HG03064 (cell line): Measurements from ENCODE around the gene SETD4.
"Not testable (repeated sequence)": the region's sequence is repeated elsewhere in the genome, so short reads cannot be mapped to it uniquely, and the experiment has no call there.

Source experiments
- ATAC-seq: cut with Tn5 transposase; IDR thresholded peaks from one replicate; pipeline ENCODE4 v1.9.1; 2021; ENCODE audit warnings: low read depth; ENCODE audit not compliant: unreplicated experiment

SETD4 gene

DNA sequence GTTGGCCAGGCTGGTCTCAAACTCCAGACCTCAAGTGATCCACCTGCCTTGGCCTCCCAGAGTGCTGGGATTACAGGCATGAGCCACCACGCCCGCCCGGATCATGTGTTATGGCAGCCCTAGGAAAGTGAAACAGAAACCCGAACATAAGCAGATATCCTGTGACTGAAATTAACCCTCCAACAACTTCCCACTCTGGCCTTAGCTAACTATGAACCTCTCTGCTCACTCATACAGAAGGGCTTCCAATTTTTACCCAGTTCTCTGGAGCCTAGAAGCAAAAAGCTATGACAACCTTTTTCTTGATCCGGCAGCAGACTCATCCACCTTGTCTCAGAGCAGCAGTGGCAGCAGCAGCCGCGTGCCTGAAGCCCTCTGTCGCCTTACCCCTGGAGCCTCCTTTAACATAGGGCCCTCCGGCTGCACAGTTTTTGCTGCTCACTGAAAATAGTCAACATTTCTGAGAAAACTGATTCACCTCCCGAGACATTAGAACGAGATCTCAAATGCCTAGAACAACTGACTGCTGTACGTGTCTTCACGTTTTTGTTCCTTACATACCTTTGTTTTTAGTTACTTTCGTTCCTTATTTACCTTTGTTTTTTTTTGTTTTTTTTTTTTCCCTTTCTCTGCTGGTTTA is 18.8 kb upstream of the SETD4 start:
- no peak for ATAC-seq

DNA sequence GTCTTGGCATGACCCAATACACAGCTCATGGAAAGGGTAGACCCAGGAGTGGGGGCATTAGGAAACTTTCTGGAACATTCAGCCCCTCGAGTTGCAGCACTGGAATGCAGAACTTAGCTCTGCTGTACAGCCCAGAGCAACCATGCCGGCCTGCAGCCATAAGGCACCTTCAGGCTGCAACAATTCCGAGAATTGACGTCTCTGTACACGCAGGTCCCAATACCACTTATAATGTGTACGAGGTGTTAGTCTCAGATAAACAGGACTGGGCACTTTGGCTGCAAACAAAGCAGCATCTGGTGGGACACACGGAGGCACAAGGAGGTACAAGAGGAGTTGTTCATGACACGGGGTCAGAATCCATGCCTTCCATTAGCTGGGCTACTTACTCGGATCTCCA is 17.4 kb upstream of the SETD4 start:
- ATAC-seq, result no peak

DNA sequence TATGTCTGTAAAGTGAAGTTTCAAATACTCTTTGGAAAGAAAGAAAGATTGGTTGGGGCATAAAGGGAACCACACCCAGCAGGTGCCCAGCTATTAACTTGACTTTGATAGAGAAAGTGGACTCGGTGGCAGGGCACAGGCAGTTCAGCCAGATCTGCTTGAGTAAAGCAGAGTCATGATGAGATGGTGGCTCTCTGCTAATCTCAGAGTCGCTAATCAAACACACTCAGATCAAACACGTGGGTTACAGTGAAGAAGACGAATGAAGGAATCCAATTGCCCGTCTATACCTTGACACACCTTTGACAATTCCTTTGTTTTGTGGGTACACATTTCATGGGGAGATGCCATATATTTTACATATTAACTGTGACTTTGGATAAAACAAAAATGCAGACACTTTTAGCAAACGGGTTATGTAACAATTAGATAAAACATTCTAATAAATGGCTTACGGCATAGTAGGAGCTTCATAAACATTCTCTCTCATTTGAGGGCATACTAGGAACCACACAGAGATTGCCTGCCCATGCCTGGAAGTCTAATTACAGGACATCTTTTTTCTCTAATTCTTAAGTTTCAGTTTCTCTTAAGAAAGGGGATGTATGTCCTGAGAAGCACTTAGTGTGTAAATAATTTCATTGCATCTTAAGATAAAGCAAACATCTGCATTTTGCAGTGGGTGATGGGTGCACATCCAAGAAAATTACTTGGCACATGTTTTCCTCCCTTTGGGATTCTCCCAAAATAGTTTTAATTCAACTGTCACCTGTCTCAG is 16.7 kb upstream of the SETD4 start:
- ATAC-seq, result no peak

DNA sequence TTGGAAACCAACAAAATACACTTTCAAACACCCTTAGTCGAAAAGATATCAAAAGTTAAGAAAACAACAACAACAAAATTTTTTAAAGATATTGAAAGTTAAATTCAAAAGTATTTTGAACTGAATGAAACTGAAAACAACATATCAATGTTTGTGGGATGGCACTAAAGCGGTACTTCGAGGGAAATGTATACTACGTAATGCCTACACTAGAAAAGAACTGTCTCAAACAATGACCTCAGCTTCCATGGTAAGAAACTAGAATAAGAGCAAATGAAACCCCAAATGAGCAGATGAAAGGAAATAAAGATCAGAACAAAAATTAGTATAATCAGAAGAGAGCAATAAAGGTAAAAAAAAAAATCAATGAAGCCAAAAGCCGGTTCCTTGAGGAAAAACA is 15.6 kb upstream of the SETD4 start:
- no peak for ATAC-seq

DNA sequence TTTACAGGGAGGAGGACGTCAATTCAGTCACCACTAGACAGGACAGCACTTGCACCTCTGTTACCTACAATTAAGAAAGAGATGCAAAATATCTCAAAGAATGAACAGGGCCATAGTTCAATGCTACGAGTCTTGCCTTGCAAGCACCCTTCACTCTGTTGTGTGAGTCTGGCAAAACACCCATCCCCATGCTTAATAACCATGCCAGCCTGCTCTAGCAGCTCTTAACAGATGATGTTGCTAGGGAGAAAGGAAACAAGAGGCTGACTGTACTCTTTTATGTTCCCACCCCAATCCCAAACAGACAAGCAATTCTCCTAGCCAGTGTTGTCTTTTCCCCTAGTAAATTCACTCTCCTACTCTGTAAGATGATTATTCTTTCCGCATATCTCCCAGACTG is 14.8 kb upstream of the SETD4 start:
- ATAC-seq, result no peak

DNA sequence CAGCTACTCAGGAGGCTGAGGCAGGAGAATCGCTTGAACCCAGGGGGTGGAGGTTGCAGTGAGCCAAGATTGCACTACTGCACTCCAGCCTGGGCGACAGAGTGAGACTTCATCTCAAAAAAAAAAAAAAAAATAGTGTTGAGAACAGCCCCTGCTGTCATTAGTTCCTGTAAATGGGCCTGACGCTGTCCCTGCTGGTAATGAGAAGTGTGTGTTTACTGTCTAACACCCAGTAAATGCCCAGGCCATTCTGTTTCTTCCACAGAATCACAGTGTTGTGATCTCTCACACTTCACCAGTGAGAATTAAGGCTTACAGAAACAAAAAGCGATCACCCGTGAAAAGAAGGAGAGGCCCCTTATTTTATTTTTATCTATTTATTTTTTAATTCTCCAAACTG is 13.6 kb upstream of the SETD4 start:
- ATAC-seq, result not testable (repeated sequence)

DNA sequence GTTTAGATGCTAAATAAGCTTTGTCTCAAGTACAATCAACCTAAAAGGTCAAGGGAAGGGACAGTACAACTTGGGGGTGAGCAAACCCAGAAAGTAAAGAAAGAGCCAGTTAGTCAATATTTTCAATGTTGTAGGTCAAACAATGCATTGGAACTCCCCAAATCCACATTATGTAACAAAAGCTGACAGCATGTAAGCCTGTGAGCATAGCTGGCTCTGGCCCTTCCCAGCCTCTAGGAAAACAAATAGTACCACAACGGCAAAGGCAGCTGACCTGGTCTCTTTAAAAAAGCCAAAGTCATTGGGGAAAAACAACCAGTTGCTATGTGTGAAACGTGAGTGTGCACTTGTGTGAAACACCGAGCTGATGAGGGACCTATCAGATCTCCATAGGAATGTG is 12.9 kb upstream of the SETD4 start:
- no peak for ATAC-seq

DNA sequence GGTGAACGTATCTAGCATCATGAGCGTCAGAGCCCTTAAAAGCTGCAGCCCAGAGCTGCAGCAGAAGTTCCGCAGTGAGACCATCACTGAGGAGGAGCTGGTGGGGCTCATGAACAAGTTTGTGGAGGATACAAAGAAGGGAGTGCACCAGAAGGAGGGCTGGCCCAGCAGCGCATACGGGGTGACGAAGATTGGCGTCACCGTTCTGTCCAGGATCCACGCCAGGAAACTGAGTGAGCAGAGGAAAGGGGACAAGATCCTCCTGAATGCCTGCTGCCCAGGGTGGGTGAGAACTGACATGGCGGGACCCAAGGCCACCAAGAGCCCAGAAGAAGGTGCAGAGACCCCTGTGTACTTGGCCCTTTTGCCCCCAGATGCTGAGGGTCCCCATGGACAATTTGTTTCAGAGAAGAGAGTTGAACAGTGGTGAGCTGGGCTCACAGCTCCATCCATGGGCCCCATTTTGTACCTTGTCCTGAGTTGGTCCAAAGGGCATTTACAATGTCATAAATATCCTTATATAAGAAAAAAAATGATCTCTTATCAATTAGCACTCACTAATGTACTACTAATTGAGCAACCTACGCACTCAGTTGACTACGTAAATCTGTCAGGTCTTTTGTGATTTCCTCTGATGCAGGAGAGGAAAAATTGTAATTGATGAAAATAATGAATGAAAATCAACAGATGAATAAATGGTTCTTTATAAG is 12.3 kb upstream of the SETD4 start:
- ATAC-seq, result no peak

DNA sequence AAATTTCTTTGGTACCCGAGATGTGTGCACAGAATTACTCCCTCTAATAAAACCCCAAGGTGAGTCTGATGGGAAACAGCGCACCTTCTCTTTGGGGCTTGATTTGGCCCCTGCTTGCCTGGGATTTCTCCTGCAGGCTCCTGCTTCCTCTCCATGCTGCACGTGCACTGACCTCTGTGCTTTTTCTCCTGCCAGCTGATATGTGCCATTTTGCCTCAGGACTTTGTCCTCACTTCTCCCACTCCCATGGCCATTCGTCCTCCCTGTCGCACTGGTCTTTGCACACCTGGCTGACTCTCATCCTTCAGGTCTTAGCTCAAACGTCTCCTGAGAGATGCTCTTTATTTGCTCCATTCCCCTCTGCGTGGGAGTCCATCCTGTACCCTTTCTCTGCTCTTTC is 10.7 kb upstream of the SETD4 start:
- ATAC-seq, result no peak

DNA sequence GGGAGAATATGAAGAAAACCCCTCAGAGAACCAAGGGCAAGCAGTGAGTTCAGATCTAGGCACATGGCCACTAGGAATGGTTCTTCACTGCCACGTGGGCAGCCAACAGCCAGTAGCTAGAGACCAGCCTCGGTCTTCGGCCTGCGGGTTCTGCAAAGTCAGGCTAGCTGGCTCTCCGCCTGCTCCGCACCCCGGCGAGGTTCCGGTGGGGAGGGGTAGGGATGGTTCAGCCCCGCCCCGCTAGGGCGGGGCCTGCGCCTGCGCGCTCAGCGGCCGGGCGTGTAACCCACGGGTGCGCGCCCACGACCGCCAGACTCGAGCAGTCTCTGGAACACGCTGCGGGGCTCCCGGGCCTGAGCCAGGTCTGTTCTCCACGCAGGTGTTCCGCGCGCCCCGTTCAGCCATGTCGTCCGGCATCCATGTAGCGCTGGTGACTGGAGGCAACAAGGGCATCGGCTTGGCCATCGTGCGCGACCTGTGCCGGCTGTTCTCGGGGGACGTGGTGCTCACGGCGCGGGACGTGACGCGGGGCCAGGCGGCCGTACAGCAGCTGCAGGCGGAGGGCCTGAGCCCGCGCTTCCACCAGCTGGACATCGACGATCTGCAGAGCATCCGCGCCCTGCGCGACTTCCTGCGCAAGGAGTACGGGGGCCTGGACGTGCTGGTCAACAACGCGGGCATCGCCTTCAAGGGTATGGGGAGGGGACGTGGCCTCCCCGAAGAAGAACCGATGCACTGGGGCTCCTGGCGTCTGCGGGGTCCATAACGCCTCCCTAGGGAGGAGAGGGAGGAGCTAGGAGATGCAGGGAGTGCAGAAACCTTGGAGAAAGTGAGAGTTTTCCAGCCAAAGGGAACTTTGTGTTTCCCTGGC is 9.6 kb upstream of the SETD4 start, which contains the start of gene CBR1:
CBR1 (plus strand) TSS at position 312 of the 871 bp plus-strand sequence; CDS start at position 404, 92 bp downstream.
- ATAC-seq, result peak; percentile 97

DNA sequence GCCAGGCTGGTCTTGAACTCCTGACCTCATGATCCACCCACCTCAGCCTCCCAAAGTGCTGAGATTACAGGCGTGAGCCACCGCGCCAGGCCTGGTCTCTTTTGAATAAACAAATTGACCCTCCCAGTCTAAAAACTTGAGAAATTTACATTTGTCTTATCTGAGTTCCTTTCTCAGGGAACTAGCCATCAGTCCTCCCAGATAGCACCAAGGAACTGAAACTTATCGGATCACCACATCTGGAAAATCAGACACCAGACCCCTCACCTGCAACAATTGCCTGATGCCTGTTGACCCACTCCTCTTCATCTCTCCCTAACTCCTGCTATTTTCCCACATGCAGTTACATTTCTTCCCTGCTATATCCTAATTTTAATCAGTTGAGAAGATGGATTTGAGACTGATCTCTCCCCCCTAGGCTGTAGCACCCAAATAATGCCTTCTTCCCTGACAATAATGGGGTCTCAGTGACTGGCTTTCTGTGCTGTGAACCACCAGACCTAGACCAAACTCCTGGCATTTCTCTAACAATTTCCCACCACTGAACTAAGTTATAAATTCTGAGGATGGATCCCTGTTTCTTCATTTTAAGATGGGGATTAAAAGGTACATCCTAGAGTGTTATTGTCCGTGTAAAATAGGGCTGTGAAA is 8.5 kb upstream of the SETD4 start:
- ATAC-seq, result no peak

DNA sequence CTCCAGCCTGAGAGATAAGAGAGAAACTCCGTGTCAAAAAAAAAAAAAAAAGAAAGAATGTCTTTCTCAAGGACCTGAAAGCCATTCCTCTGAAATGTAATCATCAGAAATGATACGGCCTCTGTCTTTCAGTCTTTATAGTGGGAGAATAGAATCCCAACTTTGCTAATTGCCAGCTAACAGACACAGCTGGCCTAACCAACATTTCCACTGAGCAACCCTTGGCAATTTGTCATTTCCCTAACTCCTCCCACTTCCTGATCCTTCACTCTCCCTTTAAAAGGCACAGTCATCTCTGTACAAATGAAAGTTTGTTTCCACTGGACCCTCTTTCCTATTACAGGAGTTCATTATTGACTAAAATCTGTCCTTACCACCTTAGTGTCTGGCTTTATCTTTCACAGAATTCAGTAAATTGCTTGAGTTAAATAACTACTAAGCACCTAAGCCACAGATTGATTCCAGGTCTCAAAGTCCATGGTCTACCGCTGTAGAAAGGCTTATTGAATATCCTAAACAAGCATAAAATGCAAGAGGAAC is 5.2 kb upstream of the SETD4 start:
- ATAC-seq, result no peak

DNA sequence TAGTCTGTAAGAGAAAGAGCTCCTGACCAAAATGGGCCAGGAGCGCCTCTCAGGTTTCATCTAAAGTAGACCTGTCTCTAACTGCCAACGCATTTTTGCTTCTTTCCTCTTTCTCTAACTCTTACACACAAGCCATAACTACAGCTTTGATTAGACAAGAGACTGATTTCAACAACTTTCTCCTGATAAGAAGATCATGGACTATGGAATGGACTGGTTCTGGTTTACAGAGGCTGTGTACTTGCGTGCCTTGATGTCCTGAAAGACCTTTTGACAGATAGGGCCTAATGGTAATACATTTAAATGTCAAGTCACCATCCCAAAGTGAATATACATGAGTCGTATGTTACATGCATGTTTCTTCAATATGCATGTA is 3.7 kb upstream of the SETD4 start:
- no peak for ATAC-seq

DNA sequence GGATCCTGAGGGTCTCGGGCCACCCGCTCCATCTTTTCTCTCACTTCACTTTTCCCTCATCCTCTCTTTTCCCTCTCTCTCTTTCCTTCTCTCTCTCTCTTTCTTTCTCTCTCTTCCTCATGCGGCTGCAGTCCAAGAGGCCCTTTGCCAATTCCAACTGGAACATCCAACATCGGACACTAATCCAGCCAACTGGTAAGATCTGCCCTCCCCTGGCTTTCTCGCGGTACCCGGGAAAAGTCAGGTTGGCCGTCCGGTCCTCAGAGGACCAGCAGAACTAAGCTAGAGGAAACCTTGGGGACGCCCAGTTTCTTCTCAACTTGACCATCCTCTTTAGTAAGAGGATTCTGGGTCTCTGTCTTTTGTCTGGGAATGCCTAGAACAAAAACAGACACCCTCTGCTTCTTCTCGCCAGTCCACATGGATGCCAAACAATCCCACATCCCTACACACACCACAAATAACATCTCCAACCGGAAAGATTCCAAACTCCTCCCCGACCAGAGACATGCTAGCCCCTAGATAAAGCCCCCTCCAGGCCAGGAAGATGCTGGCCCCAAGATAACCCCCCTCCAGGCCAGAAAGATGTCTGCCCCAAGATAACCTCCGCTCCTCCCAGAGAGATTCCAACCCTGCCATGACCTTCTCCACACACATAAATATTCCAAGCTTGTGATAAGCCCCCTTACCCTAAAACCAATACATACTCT is 3.2 kb upstream of the SETD4 start:
- ATAC-seq, result no peak

DNA sequence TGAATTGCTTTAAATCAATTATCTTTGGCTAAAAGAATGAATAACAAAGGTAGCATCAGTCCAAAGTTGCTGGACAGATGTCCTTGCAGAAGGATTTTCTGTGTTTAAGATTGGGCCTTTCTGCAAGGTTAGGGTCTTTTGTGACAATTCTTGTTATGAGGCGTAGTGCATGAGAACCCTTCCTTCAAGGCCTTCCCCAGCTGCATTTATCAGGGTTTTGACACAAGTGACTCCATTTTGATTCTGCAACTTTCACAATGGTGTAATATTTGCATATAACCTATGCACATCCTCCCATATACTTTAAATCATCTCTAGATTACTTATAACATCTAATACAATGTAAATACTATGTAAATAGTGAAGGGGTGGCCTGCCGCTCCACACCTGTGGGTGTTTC is 1.1 kb upstream of the SETD4 start:
- no peak for ATAC-seq

DNA sequence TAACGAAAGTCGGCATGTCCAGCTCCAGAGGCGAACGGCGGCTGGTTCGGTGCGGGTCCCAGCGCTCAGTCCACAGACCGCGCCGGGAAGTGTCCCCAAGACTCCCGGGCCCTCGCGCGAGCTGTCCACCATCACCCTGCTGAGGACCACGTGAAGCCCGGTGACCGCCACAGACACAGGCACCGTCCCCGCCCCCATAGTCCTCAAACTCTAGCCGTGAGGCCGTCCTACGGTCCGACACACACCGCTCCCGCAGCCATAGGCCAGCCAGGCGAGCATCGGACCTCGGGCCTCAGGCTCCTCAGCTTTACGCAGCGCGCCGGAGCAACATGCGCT is 535 bp downstream of the SETD4 start:
- peak; percentile 22 for ATAC-seq

DNA sequence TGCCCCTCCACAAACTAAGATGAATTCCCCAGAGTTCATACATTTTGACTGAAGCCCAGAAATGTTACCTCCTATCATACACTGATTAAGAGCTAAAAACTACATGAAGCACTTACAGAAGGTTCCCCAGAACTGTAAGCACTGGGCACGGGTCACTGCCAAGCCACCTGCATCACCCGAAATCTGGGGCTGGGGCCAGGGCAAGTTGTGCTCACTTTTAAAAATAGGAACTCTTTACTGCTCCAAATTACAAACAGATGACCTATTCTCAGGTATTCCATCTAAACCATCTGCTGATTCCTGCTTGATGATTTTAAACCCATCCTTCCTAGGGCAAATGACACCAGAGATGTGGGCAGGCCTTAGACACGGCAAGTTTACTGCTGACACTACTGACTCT is 4.8 kb downstream of the SETD4 start:
- no peak for ATAC-seq

DNA sequence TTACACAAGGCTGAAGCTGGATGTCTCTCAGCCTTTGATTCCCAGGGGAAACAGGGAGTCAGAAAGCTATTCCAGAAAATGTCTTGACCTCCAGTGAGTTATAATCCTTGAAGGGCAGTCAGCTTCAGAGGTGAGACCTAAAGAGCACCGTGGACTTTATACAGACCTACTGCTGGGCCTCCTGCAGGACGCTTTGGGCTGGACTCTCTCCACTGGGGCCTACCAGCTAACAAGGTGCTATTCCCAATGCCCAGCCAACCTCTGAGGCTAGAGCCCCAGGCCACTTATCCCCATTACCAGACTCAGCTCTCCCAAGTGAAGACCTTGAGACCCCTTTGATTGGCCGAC is 6.6 kb downstream of the SETD4 start:
- ATAC-seq, result no peak

DNA sequence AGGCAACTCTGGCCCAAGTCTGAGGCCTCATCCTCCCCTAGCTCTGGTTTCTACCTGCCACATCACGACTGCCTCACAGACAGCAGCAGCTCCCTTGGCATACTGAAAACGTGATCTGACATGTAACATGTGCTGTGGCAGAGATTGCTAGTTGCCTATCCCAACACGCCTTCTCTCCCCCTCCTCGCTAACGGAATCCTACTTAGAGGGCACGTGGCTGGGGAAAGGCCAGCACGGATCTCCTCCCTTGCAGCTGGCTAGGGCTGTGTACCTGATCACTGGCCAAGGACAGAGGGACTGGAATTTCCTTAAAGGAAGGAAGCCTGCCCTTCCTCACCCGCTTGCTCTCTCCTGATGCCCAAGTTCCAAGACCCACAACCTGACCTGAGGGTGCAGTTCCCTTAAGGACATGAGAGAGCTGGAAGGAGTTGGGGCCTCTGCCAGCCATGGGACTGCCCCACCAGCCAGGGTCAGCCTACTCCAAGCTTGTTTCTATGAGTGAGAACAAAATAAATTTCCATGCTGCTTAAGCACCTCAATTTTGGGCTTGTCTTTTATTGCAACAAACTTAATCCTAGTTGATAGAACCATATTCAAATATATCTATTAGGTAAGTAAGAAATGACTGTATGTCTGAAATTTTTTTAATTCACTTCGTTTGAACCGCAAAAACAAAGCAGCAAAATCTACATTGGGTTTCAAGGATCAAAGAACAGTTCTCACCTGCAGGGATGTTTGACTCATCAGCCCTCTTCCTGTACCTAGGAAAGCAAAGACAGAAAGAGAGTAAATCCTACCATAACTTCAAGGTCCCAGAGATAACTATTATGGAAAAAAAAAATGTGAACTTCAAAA is 7.2 kb downstream of the SETD4 start:
- no peak for ATAC-seq
